ENCODE results near the gene LCP2. TPM values are rescaled to one million over a fixed set of nuclear protein-coding genes. Genes with fewer than 3 reads are reported as not detected.

LCP2 gene
- total and polyA plus RNA-seq, 2 donors (not counting 3 experiments of a cell fraction or from before 2014, with no cell fraction given), result not detected

GRCh38 chr5:170262061-170263045 lies 35.2 kb downstream of the LCP2 start:
- H3K79me2 ChIP-seq (ENCODE audit: control insufficient read depth, insufficient read depth, low read length), result no peaks in the 10 kb centered on the region
- no peak overlapping the region for H3K4me3 ChIP-seq (replicated peaks in 1 of 3; ENCODE audit: insufficient read depth in 1 of 3, low read depth in 1 of 3, low read length in 3 of 3)
- H3K27ac ChIP-seq (ENCODE audit: insufficient read depth, low read depth, low read length), result no peak overlapping the region
- H2AFZ ChIP-seq (ENCODE audit: low read depth, low read length), result no peak overlapping the region
- ChIA-PET CTCF (interaction anchor here (1.2 to 1.4 kb wide), 2 partner anchors 35 to 37 kb away, joined by 3 read pairs; partner anchors contain the start of gene LCP2), POLR2A (no interaction called here)
- FAIRE-seq (no peak), DNase-seq (ENCODE audit: low read depth, low spot score) (no peak)
- no peaks in the 10 kb centered on the region for H3K4me1 ChIP-seq (ENCODE audit: control insufficient read depth, extremely low read depth, insufficient read depth, low read length)
- no peaks in the 10 kb centered on the region for H3K9me3 ChIP-seq (replicated peaks; ENCODE audit: control insufficient read depth, insufficient read depth, low read length)
- no peaks in the 10 kb centered on the region for H4K20me1 ChIP-seq (replicated peaks; ENCODE audit: control insufficient read depth, extremely low read depth, insufficient read depth, low read length)
- H3K9me1 ChIP-seq (replicated peaks; ENCODE audit: control insufficient read depth, extremely low read depth, insufficient read depth, low read length), result no peaks in the 10 kb centered on the region
- TF ChIP-seq POLR2A (IDR thresholded peaks at IDR 0.05; ENCODE audit: low read depth, low read length) (no peak), MAX (IDR thresholded peaks at IDR 0.05; ENCODE audit: insufficient read depth, insufficient read length) (no peak), FOS (IDR thresholded peaks at IDR 0.05; ENCODE audit: borderline replicate concordance, insufficient read depth, low read length) (no peak), POLR2AphosphoS5 (IDR thresholded peaks at IDR 0.05; ENCODE audit: insufficient read depth, low read depth, low read length) (no peak), MYC (IDR thresholded peaks at IDR 0.05; ENCODE audit: low read depth, low read length) (no peak), GATA2 (IDR thresholded peaks at IDR 0.05; ENCODE audit: insufficient read depth, insufficient read length, low read depth, low read length) (no peak), JUN (IDR thresholded peaks at IDR 0.05; ENCODE audit: borderline replicate concordance, insufficient read depth, insufficient read length, low read depth) (no peak), EZH2 (IDR thresholded peaks at IDR 0.05; ENCODE audit: borderline replicate concordance, low read depth, low read length, severe bottlenecking) (no peak)
- TF ChIP-seq, protein P1, sequence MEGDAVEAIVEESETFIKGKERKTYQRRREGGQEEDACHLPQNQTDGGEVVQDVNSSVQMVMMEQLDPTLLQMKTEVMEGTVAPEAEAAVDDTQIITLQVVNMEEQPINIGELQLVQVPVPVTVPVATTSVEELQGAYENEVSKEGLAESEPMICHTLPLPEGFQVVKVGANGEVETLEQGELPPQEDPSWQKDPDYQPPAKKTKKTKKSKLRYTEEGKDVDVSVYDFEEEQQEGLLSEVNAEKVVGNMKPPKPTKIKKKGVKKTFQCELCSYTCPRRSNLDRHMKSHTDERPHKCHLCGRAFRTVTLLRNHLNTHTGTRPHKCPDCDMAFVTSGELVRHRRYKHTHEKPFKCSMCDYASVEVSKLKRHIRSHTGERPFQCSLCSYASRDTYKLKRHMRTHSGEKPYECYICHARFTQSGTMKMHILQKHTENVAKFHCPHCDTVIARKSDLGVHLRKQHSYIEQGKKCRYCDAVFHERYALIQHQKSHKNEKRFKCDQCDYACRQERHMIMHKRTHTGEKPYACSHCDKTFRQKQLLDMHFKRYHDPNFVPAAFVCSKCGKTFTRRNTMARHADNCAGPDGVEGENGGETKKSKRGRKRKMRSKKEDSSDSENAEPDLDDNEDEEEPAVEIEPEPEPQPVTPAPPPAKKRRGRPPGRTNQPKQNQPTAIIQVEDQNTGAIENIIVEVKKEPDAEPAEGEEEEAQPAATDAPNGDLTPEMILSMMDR (IDR thresholded peaks at IDR 0.05; ENCODE audit: extremely low read depth in 1 of 2, insufficient read depth in 1 of 2, low read depth in 1 of 2, low read length in 2 of 2), result no peak
- intact Hi-C loops (cut with micrococcal nuclease) (no loop called here), dilution Hi-C loops (cut with MboI; ENCODE audit: extremely low pct_ligation_motif_present, low sequenced_read_pairs) (no loop called here)
- BruUV-seq (replicated peaks), result no TSS peak
- no peak overlapping the region for H3K4me2 ChIP-seq (ENCODE audit: insufficient read depth, low read length)
- no peak overlapping the region for H3K9ac ChIP-seq (replicated peaks; ENCODE audit: extremely low read depth, insufficient read depth, low read length)
- peaks cover 18 to 34% of the 10 kb centered on the region in 2 experiments for H3K27me3 ChIP-seq (ENCODE audit: control insufficient read depth in 2 of 2, insufficient read depth in 2 of 2, low read length in 2 of 2)
- H3K36me3 ChIP-seq (ENCODE audit: control insufficient read depth in 2 of 2, extremely low read depth in 1 of 2, insufficient read depth in 2 of 2, low read length in 2 of 2), result no peaks in the 10 kb centered on the region

Data from endothelial cell of umbilical vein (primary cell).